NT2/D1 (cell line): ENCODE results near the gene ANXA4.

Experiments
- DNase-seq: peaks from one replicate; pipeline ENCODE4 v3.0.0-alpha.2; 2011; ENCODE audit warnings: low read depth, low spot score
- H3K27me3 ChIP-seq: 2 replicates; pipeline ENCODE4 v1.6.0; 2011; ENCODE audit warnings: mild to moderate bottlenecking; ENCODE audit not compliant: insufficient read length, insufficient read depth
- H3K36me3 ChIP-seq: 2 replicates; pipeline ENCODE4 v1.6.1; 2011; ENCODE audit warnings: mild to moderate bottlenecking, low read length, mixed read lengths; ENCODE audit not compliant: insufficient read depth, insufficient read length
- H3K4me1 ChIP-seq: 2 replicates; pipeline ENCODE4 v1.5.1; 2011; ENCODE audit not compliant: insufficient read depth, insufficient read length
- H3K4me3 ChIP-seq: 2 replicates; pipeline ENCODE4 v1.5.1; 2011; ENCODE audit warnings: low read depth; ENCODE audit not compliant: insufficient read length
- H3K9ac ChIP-seq: 2 replicates; pipeline ENCODE4 v1.6.0; 2011; ENCODE audit warnings: low read depth; ENCODE audit not compliant: insufficient read length
- H3K9me3 ChIP-seq: 2 replicates; pipeline ENCODE4 v1.5.1; 2011; ENCODE audit warnings: mild to moderate bottlenecking, low read length; ENCODE audit not compliant: insufficient read depth
- SUZ12 ChIP-seq: IDR thresholded peaks from 2 replicates; pipeline ENCODE4 v1.6.1; 2011; ENCODE audit not compliant: insufficient read length, insufficient read depth; ENCODE audit errors: extremely low read depth
- YY1 ChIP-seq: IDR thresholded peaks from 2 replicates; pipeline ENCODE4 v1.6.1; 2011; ENCODE audit not compliant: insufficient read length, insufficient read depth
- ZNF274 ChIP-seq: IDR thresholded peaks from 2 replicates; pipeline ENCODE4 v1.6.1; 2011; ENCODE audit warnings: mild to moderate bottlenecking, low read depth, low read length

The ANXA4 gene

DNA sequence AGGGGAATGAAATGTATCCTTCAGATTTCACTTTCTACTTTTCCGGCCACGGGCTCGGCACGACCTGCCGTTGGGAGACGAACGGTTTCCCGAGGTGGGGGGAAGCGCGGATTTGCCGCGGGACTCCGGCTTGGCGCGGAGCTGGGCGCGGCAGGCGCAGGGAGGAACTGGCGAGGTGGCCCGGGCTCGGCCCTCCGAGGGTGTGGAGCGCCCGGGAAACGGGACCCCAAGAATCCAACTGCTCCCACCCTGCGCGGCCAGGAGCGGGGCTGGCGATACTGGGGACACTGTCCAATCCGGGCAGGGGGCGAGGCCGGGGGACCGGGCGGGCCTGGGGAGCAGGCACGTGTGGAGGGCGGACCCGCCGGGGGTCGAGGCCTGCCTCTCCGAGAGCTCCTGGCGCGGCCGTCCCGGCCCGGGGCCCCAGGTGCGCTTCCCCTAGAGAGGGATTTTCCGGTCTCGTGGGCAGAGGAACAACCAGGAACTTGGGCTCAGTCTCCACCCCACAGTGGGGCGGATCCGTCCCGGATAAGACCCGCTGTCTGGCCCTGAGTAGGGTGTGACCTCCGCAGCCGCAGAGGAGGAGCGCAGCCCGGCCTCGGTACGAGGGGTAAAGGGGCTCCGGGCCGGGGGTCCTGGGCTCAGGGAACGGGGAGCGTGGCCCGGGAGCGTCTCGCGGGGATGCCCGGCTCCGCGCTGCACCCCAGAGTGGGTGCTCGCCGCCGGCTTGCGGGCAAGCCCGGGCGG, at the start of gene ANXA4:
Gene ANXA4 (plus strand): TSS at position 560 of the 747 bp plus-strand sequence. CDS start 39,432 bp downstream, outside the sequence.
- no peak for DNase-seq
- H3K4me1 ChIP-seq, result peaks cover 1% of the 10 kb centered on the region
- no peaks in the 10 kb centered on the region for H3K9me3 ChIP-seq
- H3K4me3 ChIP-seq, result peak within 1 kb of the TSS; percentile 61
- no peaks in the 10 kb centered on the region for H3K36me3 ChIP-seq
- TF ChIP-seq ZNF274, result no peak
- no peak for TF ChIP-seq SUZ12
- TF ChIP-seq YY1, result no peak
- peaks cover 16% of the 10 kb centered on the region for H3K27me3 ChIP-seq
- H3K9ac ChIP-seq, result peak within 1 kb of the TSS; percentile 72

DNA sequence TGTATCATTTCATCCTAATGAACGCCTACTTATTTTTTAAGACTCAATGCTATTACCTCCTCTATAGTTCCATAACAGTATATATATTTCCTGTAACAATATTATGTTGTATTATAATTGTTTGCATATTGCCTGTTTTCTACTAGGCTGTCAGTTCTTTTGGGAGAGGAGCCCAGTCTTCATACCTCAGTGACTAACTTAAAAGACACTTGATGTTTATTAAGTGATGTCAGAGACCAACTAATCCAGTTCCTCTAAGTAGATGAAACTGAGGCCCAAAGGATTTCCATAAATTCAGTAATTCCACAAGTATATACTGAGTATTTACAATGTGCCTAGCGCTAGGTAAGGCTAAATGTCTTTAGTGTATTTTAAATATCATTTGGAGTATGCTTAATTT, 49.5 kb upstream of the ANXA4 start:
- H3K4me1 ChIP-seq, result no peaks in the 10 kb centered on the region
- TF ChIP-seq SUZ12, result no peak
- TF ChIP-seq ZNF274, result no peak
- no peak for TF ChIP-seq YY1
- no peak overlapping the region for H3K4me3 ChIP-seq
- no peaks in the 10 kb centered on the region for H3K27me3 ChIP-seq
- H3K9ac ChIP-seq, result no peak overlapping the region
- DNase-seq, result no peak
- no peaks in the 10 kb centered on the region for H3K9me3 ChIP-seq
- no peaks in the 10 kb centered on the region for H3K36me3 ChIP-seq

DNA sequence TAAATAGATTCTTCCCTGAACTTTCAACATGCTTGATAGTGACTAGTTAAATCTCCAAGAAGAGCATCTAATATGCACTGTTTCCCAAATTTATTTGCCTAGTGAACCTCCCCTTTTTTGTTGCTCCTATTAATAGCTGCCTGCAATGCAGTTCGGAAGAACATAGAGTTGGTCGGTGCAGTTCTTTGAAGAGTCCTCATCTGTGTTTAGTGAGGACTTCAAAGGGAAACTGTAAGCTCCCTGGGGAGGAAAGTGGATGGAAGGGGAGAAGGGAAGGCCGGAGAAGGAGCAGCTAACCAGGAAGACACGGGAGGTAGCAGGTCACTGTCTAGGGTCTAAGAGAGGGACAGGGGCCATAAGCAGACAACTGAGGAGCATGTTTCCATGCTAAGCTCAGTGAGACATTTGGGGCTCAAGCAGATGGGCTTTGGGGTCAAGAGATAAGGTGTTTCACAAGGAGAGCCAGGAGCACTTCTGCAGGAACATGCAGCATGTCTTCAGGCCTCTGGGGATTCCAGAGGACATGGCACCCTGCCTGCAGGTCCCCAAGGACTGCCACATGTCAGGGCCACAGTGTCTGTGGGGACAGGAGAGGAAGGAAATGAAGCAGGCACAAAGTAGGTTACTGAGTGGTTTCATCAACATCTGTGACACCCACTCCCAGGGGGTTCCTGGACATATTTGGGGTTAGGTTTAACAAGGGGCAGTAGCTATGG, 48.7 kb upstream of the ANXA4 start:
- Histone ChIP-seq H3K36me3 (no peaks in the 10 kb centered on the region), H3K9me3 (no peaks in the 10 kb centered on the region), H3K4me3 (no peak overlapping the region), H3K27me3 (no peaks in the 10 kb centered on the region), H3K9ac (no peak overlapping the region), H3K4me1 (no peaks in the 10 kb centered on the region)
- no peak for TF ChIP-seq SUZ12
- TF ChIP-seq YY1, result no peak
- no peak for TF ChIP-seq ZNF274
- no peak for DNase-seq

DNA sequence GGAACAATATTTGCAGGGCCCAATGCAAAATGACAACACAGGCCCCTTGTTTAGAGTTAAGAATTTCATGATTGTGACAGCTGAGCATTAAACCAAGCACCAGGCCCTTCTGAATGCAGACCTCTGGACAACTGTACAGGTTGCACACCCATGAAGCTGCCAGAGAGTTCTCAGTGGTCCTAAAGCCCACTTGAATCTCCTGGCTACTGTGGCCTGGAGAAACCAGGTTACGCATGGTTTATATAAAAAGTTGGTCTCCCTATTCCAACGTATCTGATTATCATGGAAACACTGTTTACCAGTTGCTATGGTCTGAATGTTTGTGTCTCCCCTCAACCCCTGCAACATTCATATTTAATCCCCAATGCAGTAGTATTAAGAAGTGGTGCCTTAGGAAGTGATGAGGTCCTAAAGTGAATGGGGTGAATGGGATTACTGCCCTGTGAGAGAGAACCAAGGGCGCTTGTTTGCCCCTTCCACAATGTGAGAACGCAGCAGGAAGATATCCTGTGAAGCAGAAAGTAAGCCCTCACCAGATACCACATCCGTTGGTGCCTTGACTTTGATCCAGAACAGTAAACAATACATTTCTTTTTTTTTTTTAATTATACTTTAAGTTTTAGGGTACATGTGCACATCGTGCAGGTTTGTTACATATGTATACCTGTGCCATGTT, 48.0 kb upstream of the ANXA4 start:
- TF ChIP-seq ZNF274 (no peak), YY1 (no peak), SUZ12 (no peak)
- Histone ChIP-seq H3K4me1 (no peaks in the 10 kb centered on the region), H3K9ac (no peak overlapping the region), H3K4me3 (no peak overlapping the region), H3K36me3 (no peaks in the 10 kb centered on the region), H3K9me3 (no peaks in the 10 kb centered on the region), H3K27me3 (no peaks in the 10 kb centered on the region)
- no peak for DNase-seq

DNA sequence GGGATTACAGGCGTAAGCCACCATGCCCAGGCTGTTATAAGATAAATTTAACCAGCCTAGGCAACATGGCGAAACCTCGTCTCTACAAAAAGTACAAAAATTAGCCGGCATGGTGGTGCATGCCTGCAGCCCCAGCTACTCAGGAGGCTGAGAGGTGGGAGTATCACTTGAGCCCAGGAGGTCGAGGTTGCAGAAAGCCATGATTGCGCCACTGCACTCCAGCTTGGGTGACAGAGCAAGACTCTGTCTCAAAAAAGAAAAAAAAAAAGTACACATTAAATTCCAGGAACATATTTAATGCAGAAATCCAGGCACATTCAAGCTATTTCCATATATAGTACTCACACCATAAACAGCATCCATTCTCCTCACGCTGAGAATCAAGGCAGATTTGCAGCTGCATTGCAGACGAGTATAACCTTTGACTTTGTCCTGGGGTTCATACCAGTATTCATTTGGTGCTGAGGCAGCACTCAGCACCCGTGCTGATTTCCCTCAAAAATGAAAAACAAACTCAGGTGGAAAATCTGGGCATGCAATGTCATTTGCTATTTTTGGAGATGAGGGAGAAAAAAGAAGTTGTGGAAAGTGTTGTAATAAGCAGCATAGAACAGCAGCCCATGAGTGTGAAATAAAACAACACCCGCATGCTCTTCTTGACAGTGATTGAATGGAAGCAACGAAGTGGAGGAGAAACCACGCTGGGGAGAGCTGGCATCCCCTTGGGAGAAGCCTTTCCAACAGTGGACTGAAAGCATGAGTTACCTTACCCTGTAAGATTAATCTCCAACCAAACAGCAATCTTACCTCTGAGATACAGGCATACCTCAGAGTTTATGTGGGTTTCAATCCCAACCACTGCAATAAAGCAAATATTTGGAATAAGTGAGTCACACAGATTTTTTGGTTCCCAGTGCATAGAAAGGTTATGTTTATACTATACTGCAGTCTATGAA, 46.8 kb upstream of the ANXA4 start:
- DNase-seq, result no peak
- Histone ChIP-seq H3K36me3 (no peaks in the 10 kb centered on the region), H3K9ac (no peak overlapping the region), H3K4me3 (no peak overlapping the region), H3K9me3 (no peaks in the 10 kb centered on the region), H3K4me1 (no peaks in the 10 kb centered on the region), H3K27me3 (no peaks in the 10 kb centered on the region)
- TF ChIP-seq SUZ12 (no peak), ZNF274 (no peak), YY1 (no peak)

DNA sequence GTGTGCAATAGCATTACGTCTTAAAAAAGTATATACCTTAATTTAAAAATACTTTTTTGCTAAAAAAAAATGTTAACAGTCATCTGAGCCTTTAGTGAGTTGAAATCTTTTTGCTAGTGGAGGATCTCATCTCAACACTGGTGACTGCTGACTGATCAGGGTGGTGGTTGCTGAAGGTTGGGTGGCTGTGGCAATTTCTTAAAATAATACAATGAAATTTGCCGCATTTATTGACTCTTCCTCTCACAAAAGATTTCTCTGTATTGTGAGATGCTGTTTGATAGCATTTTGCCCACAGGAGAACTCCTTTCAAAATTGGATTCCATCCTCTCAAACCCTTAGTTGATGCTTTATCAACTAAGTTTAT, 46.1 kb upstream of the ANXA4 start:
- DNase-seq, result no peak
- Histone ChIP-seq H3K4me3 (no peak overlapping the region), H3K9me3 (no peaks in the 10 kb centered on the region), H3K27me3 (no peaks in the 10 kb centered on the region), H3K4me1 (no peaks in the 10 kb centered on the region), H3K9ac (no peak overlapping the region), H3K36me3 (no peaks in the 10 kb centered on the region)
- no peak for TF ChIP-seq SUZ12
- no peak for TF ChIP-seq ZNF274
- no peak for TF ChIP-seq YY1
